Esophagus squamous epithelium (tissue), 4 donors: ENCODE measurements around the gene ACTR2.

ENCODE experiments used
- CTCF ChIP-seq, 6 experiments: fragments of 450-650 bp in 4 of 6; fragments of 200-600 bp in 2 of 6; sonication (generic) in 2 of 6; IDR thresholded peaks; one replicate each; pipeline ENCODE4 v1.5.1; 2016 to 2019; ENCODE audit warnings: antibody characterized with exemption in 6 of 6, mild to moderate bottlenecking in 4 of 6, moderate library complexity in 4 of 6
- POLR2A ChIP-seq, 4 donors: fragments of 450-650 bp; IDR thresholded peaks; one replicate each; pipeline ENCODE4 v1.6.1; 2017; ENCODE audit warnings: antibody characterized with exemption in 4 of 4, mild to moderate bottlenecking in 4 of 4, moderate library complexity in 3 of 4

- no peak for TF ChIP-seq CTCF (IDR thresholded peaks at IDR 0.05)
- TF ChIP-seq POLR2A (IDR thresholded peaks at IDR 0.05): no peak
Measured at GRCh38 chr2:65287364-65287763, 59.7 kb downstream of the ACTR2 start.
